Measurements from ENCODE around the gene HNRNPM.

- TF ChIP-seq CTCF (conservative IDR thresholded peaks at IDR 0.05) (no peak), ZFX (IDR thresholded peaks at IDR 0.05) (no peak)
Measured at GRCh38 chr19:8446061-8446709, 1.4 kb downstream of the HNRNPM start.

Measured in C4-2B (cell line).